Epithelial cell of proximal tubule (primary cell): ENCODE data around the gene SEMA6C. TPM values are rescaled to one million over a fixed set of nuclear protein-coding genes. Genes with fewer than 3 reads are reported as not detected.

Source experiments
- DNase-seq: peaks from one replicate; pipeline ENCODE4 v3.0.0-alpha.2; 2011; ENCODE audit warnings: low read depth
- H3K4me3 ChIP-seq: 2 replicates; pipeline ENCODE4 v1.5.1; 2011; ENCODE audit warnings: low read depth, mild to moderate bottlenecking, low read length
- total RNA-seq: library from RNA; depleted of rRNA; stranded (reverse); fragments of >200 nt; gene quantifications from 2 replicates; pipeline ENCODE4 v1.2.3, GENCODE V29; 2015
- TF ChIP-seq, protein P1 (sequence below): conservative IDR thresholded peaks from 2 replicates; pipeline ENCODE4 v1.5.1; 2012; ENCODE audit warnings: low read depth, mild to moderate bottlenecking, low read length

The SEMA6C gene
- total RNA-seq, 1 donor from 2014 or later = 6.0 TPM

DNA sequence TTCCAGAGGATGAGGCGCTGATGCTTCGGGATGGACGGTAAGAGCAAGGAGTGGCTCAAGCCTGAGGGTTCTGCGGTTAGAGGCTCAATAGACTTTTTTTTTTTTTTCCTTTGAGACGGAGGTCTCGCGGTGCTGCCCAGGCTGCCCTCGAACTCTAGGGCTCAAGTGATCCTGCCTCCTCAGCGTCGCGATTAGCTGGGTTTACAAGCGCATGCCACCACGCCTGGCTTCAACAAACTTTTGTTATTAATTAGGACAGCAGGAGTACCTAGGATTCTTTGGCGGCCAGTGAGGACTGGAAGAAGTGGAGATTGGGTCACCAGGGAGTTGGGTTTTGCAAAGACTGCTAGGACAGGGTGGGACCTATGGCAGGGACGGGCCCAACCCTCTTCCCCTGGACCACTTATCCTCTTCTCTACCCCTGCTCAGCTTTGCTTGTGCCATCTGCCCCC lies 20.1 kb upstream of the SEMA6C start:
- TF ChIP-seq, protein P1, sequence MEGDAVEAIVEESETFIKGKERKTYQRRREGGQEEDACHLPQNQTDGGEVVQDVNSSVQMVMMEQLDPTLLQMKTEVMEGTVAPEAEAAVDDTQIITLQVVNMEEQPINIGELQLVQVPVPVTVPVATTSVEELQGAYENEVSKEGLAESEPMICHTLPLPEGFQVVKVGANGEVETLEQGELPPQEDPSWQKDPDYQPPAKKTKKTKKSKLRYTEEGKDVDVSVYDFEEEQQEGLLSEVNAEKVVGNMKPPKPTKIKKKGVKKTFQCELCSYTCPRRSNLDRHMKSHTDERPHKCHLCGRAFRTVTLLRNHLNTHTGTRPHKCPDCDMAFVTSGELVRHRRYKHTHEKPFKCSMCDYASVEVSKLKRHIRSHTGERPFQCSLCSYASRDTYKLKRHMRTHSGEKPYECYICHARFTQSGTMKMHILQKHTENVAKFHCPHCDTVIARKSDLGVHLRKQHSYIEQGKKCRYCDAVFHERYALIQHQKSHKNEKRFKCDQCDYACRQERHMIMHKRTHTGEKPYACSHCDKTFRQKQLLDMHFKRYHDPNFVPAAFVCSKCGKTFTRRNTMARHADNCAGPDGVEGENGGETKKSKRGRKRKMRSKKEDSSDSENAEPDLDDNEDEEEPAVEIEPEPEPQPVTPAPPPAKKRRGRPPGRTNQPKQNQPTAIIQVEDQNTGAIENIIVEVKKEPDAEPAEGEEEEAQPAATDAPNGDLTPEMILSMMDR = no peak
- no peak for DNase-seq
- H3K4me3 ChIP-seq = peak overlapping the region; percentile 99

DNA sequence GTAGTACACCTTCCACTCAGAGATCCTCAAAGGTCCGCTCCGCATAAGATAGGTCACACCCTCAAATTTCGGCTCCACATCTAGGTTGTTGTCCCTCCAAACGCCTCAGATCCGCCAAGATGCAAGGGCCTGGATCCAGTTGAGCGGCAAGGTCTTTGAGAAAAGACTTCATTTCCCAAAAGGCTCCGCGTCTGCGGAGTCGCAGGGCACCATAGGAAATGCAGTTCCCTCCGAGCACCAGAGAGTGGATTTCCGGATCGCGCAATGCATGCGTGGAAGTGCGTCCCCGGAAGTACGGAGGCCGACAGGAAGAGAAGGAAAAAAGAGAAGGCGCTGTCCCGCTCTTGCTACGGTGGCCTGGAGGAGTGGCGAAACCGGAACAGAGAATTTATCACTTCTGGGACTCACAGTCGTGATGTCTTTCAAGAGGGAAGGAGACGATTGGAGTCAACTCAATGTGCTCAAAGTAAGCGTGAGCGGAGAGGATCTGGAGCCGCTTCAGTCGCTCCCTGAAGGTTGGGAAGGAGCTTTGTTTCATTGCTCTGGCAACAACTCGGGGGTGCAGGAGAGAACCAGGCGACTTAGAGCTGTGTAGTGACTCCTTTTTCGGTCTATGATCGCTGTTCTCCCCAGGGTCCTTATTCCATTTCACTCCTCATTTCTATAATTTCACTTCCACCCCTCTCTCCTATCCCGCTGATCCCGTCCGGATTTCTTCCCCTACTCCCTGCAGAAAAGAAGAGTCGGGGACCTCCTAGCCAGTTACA lies 19.5 kb upstream of the SEMA6C start, which contains the start of the genes LYSMD1 and SCNM1:
LYSMD1 (minus strand) TSS at position 165 of the 767 bp plus-strand sequence. CDS start 644 bp downstream, outside the sequence.
SCNM1 (plus strand) TSS at position 407 of the 767 bp plus-strand sequence; CDS start at position 416, 9 bp downstream.
- DNase-seq = peak; percentile 93
- TF ChIP-seq, protein P1 = no peak
- H3K4me3 ChIP-seq = peak within 1 kb of the TSS; percentile 99

DNA sequence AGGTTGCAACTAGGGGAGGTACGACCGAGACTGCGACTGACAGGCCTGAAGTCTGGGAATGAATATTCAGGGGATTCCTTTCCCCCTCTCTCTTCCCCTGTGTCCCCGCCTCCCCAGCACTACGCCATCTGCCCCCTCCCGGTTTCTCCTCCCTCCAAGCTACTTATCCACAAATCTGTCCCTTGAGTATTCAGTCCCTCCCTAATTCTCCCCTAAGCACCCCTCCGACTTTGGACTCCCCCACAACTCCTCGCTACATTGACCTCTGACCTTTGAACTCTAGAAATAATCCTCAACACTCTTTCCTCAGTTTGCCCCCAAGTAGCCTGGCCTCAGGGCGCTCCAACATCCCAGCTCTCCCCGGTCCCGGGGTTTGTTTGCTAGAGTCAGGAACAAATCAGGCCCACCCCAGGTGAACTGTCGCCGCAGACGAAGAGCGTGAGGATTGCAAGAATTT lies 18.9 kb upstream of the SEMA6C start:
- TF ChIP-seq, protein P1 = no peak
- no peak for DNase-seq
- H3K4me3 ChIP-seq = peak overlapping the region; percentile 99

DNA sequence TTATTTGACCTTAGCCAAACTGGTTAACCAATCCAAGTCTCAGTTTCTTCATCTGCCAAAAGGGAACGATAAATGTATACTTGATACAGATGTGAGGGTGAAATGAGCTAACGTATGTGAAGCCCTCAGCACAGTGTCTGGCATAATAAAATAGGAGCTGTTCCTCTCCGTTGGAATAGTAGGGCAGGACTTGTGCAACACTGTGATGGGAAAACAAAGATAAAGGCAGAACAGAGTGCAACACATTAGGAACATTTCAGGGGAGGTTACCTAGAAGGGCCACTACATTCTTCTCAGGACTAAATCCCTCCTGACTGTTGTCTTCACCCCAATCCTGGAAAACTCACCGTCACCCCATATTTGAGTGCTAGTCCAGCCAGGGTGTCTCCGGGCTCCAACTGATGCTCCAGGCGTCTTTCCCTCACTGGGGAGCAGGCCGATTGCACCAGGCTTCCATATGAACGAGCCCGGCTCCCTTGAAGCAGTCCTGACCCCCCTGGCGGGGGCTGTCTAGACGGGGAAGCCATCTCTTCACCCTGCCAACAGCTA lies 18.4 kb upstream of the SEMA6C start:
- DNase-seq = no peak
- peak overlapping the region; percentile 99 for H3K4me3 ChIP-seq
- TF ChIP-seq, protein P1 = no peak

DNA sequence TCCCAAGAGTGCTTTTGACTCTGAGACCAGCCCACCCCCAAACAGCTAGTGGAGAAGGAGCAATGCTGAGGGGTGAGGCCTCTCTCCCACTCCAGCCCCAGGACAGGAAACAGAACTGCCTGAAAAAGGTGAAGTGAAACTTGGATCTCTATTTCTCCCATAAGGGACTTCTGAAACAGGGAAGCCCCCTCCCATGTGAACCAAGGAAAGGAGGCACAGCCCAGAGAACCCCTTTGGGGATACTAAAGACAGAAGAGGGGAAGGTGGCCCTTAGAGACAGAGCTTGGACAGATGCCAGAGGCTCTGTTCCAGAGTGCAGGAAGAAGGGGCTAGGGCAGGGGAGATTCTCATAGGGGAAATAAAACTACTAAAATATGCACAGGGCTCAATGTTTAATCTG lies 12.9 kb upstream of the SEMA6C start:
- H3K4me3 ChIP-seq = no peak overlapping the region
- TF ChIP-seq, protein P1 = no peak
- DNase-seq = no peak

DNA sequence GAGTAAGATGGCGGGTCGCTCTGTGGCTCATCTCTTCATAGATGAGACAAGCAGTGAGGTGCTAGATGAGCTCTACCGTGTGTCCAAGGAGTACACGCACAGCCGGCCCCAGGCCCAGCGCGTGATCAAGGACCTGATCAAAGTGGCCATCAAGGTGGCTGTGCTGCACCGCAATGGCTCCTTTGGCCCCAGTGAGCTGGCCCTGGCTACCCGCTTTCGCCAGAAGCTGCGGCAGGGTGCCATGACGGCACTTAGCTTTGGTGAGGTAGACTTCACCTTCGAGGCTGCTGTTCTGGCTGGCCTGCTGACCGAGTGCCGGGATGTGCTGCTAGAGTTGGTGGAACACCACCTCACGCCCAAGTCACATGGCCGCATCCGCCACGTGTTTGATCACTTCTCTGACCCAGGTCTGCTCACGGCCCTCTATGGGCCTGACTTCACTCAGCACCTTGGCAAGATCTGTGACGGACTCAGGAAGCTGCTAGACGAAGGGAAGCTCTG lies 12.4 kb upstream of the SEMA6C start:
- H3K4me3 ChIP-seq = no peak overlapping the region
- no peak for DNase-seq
- TF ChIP-seq, protein P1 = no peak
